K562 (cell line): ENCODE data around the gene IRF2BP1. TPM values are rescaled to one million over a fixed set of nuclear protein-coding genes. Genes with fewer than 3 reads are reported as not detected.
A peak's percentile ranks its signal among the peaks of the same experiment; 100 is the strongest.

Experiments
- E2F1 ChIP-seq: sonication (generic); formaldehyde crosslinking; IDR thresholded peaks from 2 replicates; pipeline ENCODE4 v1.8.1; 2023; ENCODE audit warnings: mild to moderate bottlenecking, missing genetic modification reagents, moderate library complexity
- EZH2 ChIP-seq: IDR thresholded peaks from 2 replicates; pipeline ENCODE4 v1.6.1; 2012; ENCODE audit warnings: low read depth, mild to moderate bottlenecking, inconsistent platforms, low read length, borderline replicate concordance
- FOXM1 ChIP-seq, 2 experiments: fragments of 450-650 bp in 1 of 2; sonication (generic) in 1 of 2; formaldehyde crosslinking in 1 of 2; IDR thresholded peaks; 2 replicates each; pipeline versions ENCODE4 v1.6.1 to v1.9.0; 2017 to 2022; ENCODE audit warnings: low read depth in 2 of 2, mild to moderate bottlenecking in 2 of 2, missing genetic modification reagents in 1 of 2, moderate library complexity in 1 of 2
- HMBOX1 ChIP-seq: sonication (generic); IDR thresholded peaks from 2 replicates; pipeline ENCODE4 v1.6.1; 2016
- JUN ChIP-seq, 2 experiments: sonication (generic) in 1 of 2; formaldehyde crosslinking in 1 of 2; IDR thresholded peaks; 2 replicates each; pipeline versions ENCODE4 v1.6.1 to v1.8.0; 2012 to 2022; ENCODE audit warnings: borderline replicate concordance in 2 of 2, mild to moderate bottlenecking in 2 of 2, improper control_type of control experiment in 1 of 2, low read depth in 1 of 2, low read length in 1 of 2, missing genetic modification reagents in 1 of 2
- L3MBTL2 ChIP-seq: fragments of 450-650 bp; IDR thresholded peaks from 2 replicates; pipeline ENCODE4 v1.6.1; 2016; ENCODE audit warnings: mild to moderate bottlenecking, moderate library complexity
- RBFOX2 ChIP-seq: fragments of 200-400 bp; formaldehyde crosslinking; IDR thresholded peaks from 2 replicates; pipeline ENCODE4 v1.6.1; 2017; ENCODE audit warnings: low read depth, mild to moderate bottlenecking, low read length, moderate library complexity
- ZBTB40 ChIP-seq, 2 experiments: fragments of 450-650 bp in 1 of 2; sonication (generic) in 1 of 2; formaldehyde crosslinking in 1 of 2; IDR thresholded peaks; 2 replicates each; pipeline versions ENCODE4 v1.7.1 to v1.9.0; 2016 to 2022; ENCODE audit warnings: inconsistent platforms in 1 of 2, mild to moderate bottlenecking in 1 of 2, missing genetic modification reagents in 1 of 2
- ZFP36 ChIP-seq: fragments of 150-350 bp; IDR thresholded peaks from 2 replicates; pipeline ENCODE4 v1.6.1; 2018; ENCODE audit warnings: low read length, low read depth; ENCODE audit not compliant: partially characterized antibody
- ZNF253 ChIP-seq: fragments of 250-450 bp; sonication (Bioruptor Pico); conservative IDR thresholded peaks from 2 replicates; pipeline ENCODE4 v1.6.1; 2021; ENCODE audit warnings: mild to moderate bottlenecking
- ZNF57 ChIP-seq: fragments of 450-650 bp; formaldehyde crosslinking; IDR thresholded peaks from 2 replicates; pipeline ENCODE4 v1.4.0; 2020; ENCODE audit warnings: mild to moderate bottlenecking, moderate library complexity
- ZNF740 ChIP-seq, 3 experiments: fragments of 200-800 bp in 1 of 3; sonication (Bioruptor generic) in 1 of 3; sonication (generic) in 1 of 3; formaldehyde crosslinking in 1 of 3; IDR thresholded peaks; 2 replicates each; pipeline versions ENCODE4 v1.6.1 to v1.8.0; 2016 to 2022; ENCODE audit warnings: mild to moderate bottlenecking in 2 of 3, missing compliant biosample characterization in 2 of 3, missing genetic modification characterization in 2 of 3, missing genetic modification reagents in 1 of 3
- polyA plus RNA-seq, 8 experiments: library from polyadenylated mRNA; depleted of rRNA in 4 of 8; stranded (reverse) in 5 of 8; unstranded in 3 of 8; fragments of >200 nt; fragmentation: Nextera tagmentation in 2 of 8; fragmentation: Illumina TruSeq in 1 of 8; extraction: Ambion mirVana in 2 of 8; extraction: Trizol in 1 of 8; gene quantifications; 2 replicates each; pipeline versions ENCODE4 v1.2.1 to v1.2.3, GENCODE V29; 2011 to 2014; ENCODE audit warnings: inconsistent platforms in 1 of 8, missing spikeins in 1 of 8
- total RNA-seq, 7 experiments: library from RNA; depleted of rRNA in 6 of 7; stranded (reverse); fragments of >200 nt in 6 of 7; fragmentation: Illumina TruSeq in 2 of 7; extraction: Trizol in 2 of 7; gene quantifications; 2 replicates each; pipeline versions ENCODE4 v1.2.1 to v1.2.3, GENCODE V29; 2011 to 2021; ENCODE audit warnings: low replicate concordance in 1 of 7

Gene IRF2BP1
- total and polyA plus RNA-seq, 9 of the 15 experiments (the other 6 are each of a cell fraction or from before 2014, with no cell fraction given) = 0.61 to 35.9 (median 3.5) TPM

GRCh38 chr19:45886427-45887199 is 672 bp upstream of the IRF2BP1 start (continued):
- TF ChIP-seq RBFOX2 = peak; percentile 79
- TF ChIP-seq ZBTB40 (IDR thresholded peaks at IDR 0.05) = peak; percentile 90
- TF ChIP-seq ZBTB40 (CRISPR knock-in tag; IDR thresholded peaks at IDR 0.05) = no peak
- 0 out of 2 replicates have a peak, but pooled peaks have one; percentile 49 for TF ChIP-seq ZNF253 (CRISPR knock-in tag)
- TF ChIP-seq ZNF57 = no peak
- peak; percentile 11; the same call in 1 of the 2 replicates for TF ChIP-seq JUN (IDR thresholded peaks at IDR 0.05; ENCODE audit: borderline replicate concordance, low read depth, low read length)
- no peak for TF ChIP-seq JUN (CRISPR knock-in tag; IDR thresholded peaks at IDR 0.05; ENCODE audit: borderline replicate concordance)
- TF ChIP-seq ZFP36 = peak; percentile 97
- TF ChIP-seq L3MBTL2 = no peak
- TF ChIP-seq HMBOX1 = no peak
- TF ChIP-seq E2F1 (CRISPR knock-in tag) = peak; percentile 78
- peak; percentile 87 for TF ChIP-seq ZNF740 (CRISPR knock-in tag; IDR thresholded peaks at IDR 0.05)
- TF ChIP-seq ZNF740 (tag; IDR thresholded peaks at IDR 0.05) = peak in 1 of 2 experiments; percentile 40; a peak in 2 of 4 replicates
- no peak for TF ChIP-seq EZH2
- TF ChIP-seq FOXM1 (IDR thresholded peaks at IDR 0.05; ENCODE audit: low read depth) = peak; percentile 86
- no peak for TF ChIP-seq FOXM1 (CRISPR knock-in tag; IDR thresholded peaks at IDR 0.05; ENCODE audit: low read depth)
